Left renal cortex interstitium (tissue), 4 donors: Measurements from ENCODE around the gene BEST1. TPM values are rescaled to one million over a fixed set of nuclear protein-coding genes. Genes with fewer than 3 reads are reported as not detected.
"Not testable (repeated sequence)": the region's sequence is repeated elsewhere in the genome, so short reads cannot be mapped to it uniquely, and the experiment has no call there.

ENCODE experiments used
- DNase-seq, 4 donors: peaks; one replicate each; pipeline ENCODE4 v3.0.0-alpha.2; 2013; ENCODE audit warnings: low read depth in 4 of 4, low spot score in 2 of 4, missing footprints in 1 of 4
- polyA plus RNA-seq, 4 donors: library from polyadenylated mRNA; unstranded; fragments of 120-200 nt; gene quantifications; one replicate each; pipeline ENCODE4 v1.2.1, GENCODE V29; 2013; ENCODE audit not compliant: insufficient read length in 4 of 4

The BEST1 gene
- polyA plus RNA-seq, 4 donors: 3.7 to 6.8 (median 4.9) TPM

DNA sequence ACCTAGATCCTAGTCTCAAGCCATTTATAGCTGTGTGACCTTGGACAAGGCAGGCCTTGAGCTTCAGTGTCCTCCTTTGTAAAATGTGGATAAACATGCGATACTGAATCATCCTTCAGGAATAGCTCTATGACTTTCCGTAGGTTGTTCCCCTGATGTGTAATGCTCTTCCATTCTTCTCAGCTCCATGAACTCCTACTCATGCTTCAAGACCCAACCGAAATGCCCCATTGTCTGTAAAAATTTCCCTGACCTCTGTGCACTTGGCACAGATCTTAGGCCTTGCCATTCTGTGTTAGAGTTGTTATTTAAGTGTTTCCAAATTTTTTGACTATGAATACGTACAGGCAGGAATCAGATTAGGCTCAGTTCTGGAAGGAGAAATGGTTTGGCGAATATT is 3.3 kb upstream of the BEST1 start:
- no peak for DNase-seq

- DNase-seq: peak in 1 of 4 donors; percentile 56
These were observed 2.5 kb upstream of the BEST1 start for GRCh38 chr11:61947486-61948210.

GRCh38 chr11:61948505-61948904 is 1.6 kb upstream of the BEST1 start:
- DNase-seq: no peak

DNA sequence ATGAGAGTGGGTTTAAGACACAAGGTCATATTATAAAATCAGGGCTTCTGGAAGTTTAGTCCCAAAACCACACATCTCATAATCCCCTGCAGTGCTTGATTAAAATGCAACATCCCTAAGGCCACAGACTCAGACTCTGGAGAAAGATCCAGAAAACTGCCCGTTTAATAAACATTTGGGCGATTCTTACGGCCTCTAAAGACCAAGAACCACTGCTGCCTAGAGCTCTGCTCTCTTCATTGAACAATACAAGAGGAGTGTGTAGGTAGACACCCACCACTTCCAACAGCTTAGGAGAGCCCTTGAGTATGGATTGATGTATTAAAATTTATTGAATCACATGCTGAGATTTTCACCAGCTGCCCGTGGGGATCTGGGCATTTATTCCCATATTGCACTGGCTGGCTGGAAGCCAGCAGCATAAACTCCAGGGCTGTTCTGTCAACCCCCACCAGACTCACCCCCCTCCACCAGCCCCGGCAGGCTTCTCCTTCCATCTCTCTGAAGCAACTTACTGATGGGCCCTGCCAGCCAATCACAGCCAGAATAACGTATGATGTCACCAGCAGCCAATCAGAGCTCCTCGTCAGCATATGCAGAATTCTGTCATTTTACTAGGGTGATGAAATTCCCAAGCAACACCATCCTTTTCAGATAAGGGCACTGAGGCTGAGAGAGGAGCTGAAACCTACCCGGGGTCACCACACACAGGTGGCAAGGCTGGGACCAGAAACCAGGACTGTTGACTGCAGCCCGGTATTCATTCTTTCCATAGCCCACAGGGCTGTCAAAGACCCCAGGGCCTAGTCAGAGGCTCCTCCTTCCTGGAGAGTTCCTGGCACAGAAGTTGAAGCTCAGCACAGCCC is 749 bp upstream of the BEST1 start:
- no peak for DNase-seq

DNA sequence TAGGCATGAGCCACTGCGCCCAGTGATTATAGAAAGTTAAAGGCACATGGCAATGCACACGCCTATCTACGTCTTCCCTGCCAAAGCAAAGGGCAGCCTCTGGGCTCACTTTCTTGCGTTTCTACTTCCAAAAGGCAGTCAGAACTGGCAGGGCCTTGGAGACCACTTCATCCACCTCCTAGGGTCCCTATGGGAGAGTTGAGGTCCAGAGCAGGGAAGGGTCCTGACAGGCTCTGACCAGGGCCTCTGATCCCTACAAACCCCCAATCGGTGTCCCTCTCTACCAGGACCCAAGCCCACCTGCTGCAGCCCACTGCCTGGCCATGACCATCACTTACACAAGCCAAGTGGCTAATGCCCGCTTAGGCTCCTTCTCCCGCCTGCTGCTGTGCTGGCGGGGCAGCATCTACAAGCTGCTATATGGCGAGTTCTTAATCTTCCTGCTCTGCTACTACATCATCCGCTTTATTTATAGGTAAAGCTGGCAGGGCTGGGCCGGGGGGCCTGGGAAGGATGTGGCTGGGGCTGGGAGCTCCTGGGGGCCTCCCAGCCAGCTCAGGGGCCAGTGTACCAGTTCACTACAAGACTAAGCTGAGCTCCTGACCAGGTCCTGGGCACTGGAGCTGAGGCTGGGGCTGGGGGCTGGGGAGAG is 1.5 kb downstream of the BEST1 start:
- DNase-seq: no peak

DNA sequence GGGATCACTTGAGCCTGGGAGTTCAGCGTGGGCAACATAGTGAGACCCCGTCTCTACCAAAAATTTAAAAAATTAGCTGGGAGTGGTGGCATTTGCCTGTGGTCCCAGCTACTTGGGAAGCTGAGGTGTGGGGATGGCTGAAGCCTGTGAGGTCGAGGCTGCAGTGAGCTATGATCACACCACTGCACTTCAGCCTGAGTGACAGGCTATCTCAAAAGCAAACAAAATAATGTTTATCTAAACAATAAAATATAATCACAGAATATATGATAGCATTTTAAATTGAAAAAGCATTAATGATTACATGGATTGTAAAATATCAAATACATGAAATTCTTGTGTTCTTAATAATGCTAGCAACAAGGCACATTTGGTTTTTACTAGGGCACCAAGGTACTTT is 2.7 kb downstream of the BEST1 start:
- DNase-seq: no peak

- not testable (repeated sequence) for DNase-seq
These were observed 3.5 kb downstream of the BEST1 start for GRCh38 chr11:61953632-61954031.

- DNase-seq: no peak
These were observed 4.1 kb downstream of the BEST1 start for GRCh38 chr11:61954106-61954850.

DNA sequence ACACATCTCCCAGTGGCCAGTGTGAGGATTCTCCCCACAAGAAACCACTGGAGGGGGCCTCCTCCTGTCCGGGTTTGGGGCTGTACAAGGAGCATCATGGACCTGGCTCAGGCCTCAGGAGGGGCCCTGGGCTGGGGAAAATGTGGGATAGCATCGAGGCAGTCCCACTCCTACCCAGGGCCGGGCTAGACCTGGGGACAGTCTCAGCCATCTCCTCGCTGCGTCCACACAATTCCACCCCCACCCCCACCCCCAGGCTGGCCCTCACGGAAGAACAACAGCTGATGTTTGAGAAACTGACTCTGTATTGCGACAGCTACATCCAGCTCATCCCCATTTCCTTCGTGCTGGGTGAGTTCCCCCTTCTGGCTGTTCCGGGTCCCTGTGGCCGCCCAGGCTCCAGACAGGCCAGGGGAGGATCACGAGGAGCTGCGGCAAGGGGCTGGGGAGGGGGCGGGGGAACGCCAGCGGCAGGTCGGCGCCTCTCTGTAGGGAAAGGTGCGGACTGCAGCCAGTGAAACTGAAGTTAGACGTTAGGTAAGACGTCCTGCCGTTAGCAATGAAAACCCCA is 4.8 kb downstream of the BEST1 start:
- DNase-seq: peak in 1 of 4 donors; percentile 39

- no peak for DNase-seq
These were observed 5.4 kb downstream of the BEST1 start for GRCh38 chr11:61955422-61956135.

GRCh38 chr11:61956191-61957020 is 6.3 kb downstream of the BEST1 start:
- DNase-seq: no peak

DNA sequence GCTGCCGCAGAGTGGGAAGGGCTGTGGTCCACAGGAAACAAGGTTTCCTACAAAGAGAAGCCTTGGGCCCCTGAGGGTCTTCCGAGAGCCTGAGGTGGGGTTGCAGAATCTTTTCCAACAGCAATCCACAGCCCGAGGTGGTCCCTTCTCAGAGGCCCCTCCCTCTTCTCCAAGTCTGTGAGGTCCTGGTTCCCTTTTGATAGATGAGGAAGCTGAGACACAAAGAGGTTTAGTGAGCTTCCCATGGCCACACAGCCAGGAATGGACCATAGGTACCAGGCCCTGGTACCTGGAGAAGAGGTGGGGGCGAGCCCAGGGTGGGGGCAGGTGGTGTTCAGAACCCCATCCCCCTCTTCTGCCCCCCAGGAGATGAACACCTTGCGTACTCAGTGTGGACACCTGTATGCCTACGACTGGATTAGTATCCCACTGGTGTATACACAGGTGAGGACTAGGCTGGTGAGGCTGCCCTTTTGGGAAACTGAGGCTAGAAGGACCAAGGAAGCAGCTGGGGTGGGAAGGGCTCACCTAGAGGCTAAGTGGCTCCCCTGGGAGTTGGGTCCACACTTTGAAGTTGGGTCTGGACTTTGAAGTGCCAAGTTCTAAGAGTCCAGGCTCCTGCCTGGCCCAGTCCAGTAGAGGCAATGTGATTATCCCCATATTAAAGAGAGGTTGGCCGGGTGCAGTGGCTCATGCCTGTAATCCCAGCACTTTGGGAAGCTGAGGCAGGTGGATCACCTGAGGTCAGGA is 7.0 kb downstream of the BEST1 start:
- no peak for DNase-seq

GRCh38 chr11:61958590-61958989 is 8.4 kb downstream of the BEST1 start:
- DNase-seq: no peak

DNA sequence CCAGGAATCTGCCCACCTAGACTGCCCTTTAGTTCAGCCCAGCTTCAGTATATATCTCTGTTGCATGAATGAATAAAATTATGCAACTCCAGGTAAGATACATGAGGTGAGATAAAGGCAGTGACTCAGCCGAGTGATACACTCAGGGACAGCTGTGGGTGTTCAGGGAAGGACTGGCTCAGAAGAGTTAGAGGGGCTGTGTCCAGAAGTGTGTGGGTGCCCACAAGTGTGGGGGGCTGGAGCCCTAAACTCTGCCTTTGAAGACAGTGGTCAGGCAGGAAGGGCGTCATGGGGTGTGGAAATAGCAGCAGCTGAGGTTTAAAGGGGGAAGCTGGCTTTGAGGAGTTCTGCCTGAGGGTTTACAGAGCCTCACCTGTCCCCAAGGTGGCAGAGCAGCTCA is 9.0 kb downstream of the BEST1 start:
- no peak for DNase-seq

DNA sequence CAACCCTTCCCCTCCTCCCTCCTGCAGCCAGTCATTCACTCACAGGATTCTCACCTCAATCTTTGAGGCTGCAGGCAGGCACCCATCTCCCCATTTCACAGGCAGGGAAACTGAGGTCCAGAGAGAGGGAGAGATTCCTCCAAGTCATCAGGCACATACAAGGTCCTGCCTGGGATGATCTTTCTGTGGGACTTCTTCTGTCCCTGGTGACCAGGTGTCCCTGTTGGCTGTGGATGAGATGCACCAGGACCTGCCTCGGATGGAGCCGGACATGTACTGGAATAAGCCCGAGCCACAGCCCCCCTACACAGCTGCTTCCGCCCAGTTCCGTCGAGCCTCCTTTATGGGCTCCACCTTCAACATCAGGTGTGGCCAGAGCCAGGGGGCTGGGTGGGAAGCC is 9.5 kb downstream of the BEST1 start:
- no peak for DNase-seq

DNA sequence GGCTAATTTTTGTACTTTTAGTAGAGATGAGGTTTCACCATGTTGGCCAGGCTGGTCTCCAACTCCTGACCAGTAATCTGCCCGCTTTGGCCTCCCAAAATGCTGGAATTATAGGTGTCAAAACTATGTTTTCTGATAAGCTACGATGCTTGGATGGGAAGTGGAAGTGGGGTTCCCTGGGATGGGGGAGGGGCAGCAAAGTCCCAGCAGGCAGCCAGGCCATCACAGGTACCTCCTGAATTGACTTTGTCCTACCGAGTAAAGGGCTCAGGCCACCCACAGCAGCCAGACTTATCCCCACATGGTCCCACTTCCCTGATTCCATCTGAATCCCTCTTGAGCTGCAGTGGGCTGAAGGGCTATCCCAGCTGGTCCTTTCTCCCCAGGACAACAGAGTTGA is 10.4 kb downstream of the BEST1 start:
- no peak for DNase-seq

GRCh38 chr11:61961570-61962212 is 11.5 kb downstream of the BEST1 start:
- no peak for DNase-seq
